Body of pancreas (tissue), 4 donors: ENCODE results near the gene PEX6.

ENCODE experiments used
- CTCF ChIP-seq, 7 experiments: fragments of 450-650 bp in 4 of 7; fragments of 200-600 bp in 3 of 7; sonication (generic) in 3 of 7; IDR thresholded peaks; one replicate each; pipeline ENCODE4 v1.5.1; 2016 to 2019; ENCODE audit warnings: antibody characterized with exemption in 7 of 7
- POLR2A ChIP-seq, 3 donors: fragments of 450-650 bp; IDR thresholded peaks; one replicate each; pipeline ENCODE4 v1.6.1; 2016; ENCODE audit warnings: antibody characterized with exemption in 3 of 3, mild to moderate bottlenecking in 2 of 3

GRCh38 chr6:43026365-43026764 lies 47.4 kb upstream of the PEX6 start:
- no peak for TF ChIP-seq POLR2A (IDR thresholded peaks at IDR 0.05)
- no peak for TF ChIP-seq CTCF (IDR thresholded peaks at IDR 0.05)
